HEK293 (cell line): ENCODE measurements around the gene SIM2.

Experiments
- CTCF ChIA-PET: fragments of 350-600 bp; formaldehyde crosslinking; extraction: SDS; loops from one replicate; lab custom pipeline; 2021; ENCODE audit warnings: antibody characterized with exemption; lab: Yijun Ruan, JAX
- POLR2A ChIA-PET: fragments of 300-600 bp; formaldehyde crosslinking; extraction: SDS; loops from one replicate; lab custom pipeline; 2020; ENCODE audit warnings: antibody characterized with exemption, inconsistent platforms; lab: Yijun Ruan, JAX
- H3K27ac ChIP-seq: fragments of 200-500 bp; sonication (Bioruptor generic); 2 replicates; pipeline ENCODE4 v1.5.1; 2014; ENCODE audit warnings: low read depth, low read length, control low read depth, inconsistent platforms; ENCODE audit errors: extremely low read depth
- H3K36me3 ChIP-seq, 2 experiments: fragments of 200-500 bp in 1 of 2; sonication (Bioruptor generic) in 1 of 2; 1 replicate in 1 of 2; 2 replicates in 1 of 2; pipeline ENCODE4 v1.5.1; 2014 to 2017; ENCODE audit warnings: inconsistent platforms in 2 of 2, low read length in 2 of 2; ENCODE audit not compliant: control insufficient read depth in 2 of 2, insufficient read depth in 1 of 2
- H3K4me1 ChIP-seq: fragments of 200-500 bp; sonication (Bioruptor generic); 2 replicates; pipeline ENCODE4 v1.5.1; 2014; ENCODE audit warnings: mild to moderate bottlenecking, low read length, inconsistent platforms; ENCODE audit not compliant: control insufficient read depth, insufficient read depth
- H3K4me3 ChIP-seq: 2 replicates; pipeline ENCODE4 v1.5.1; 2011; ENCODE audit warnings: low read depth, mild to moderate bottlenecking, control low read depth, low read length, moderate library complexity
- H3K9me3 ChIP-seq: fragments of 200-500 bp; sonication (Bioruptor generic); 2 replicates; pipeline ENCODE4 v1.5.1; 2014; ENCODE audit warnings: low read depth, low read length, inconsistent platforms; ENCODE audit not compliant: control insufficient read depth, insufficient read depth
- CTCF ChIP-seq: fragments of 450-650 bp; formaldehyde crosslinking; IDR thresholded peaks from 2 replicates; pipeline ENCODE4 v1.5.1; 2016; ENCODE audit warnings: missing biosample characterization, missing genetic modification characterization
- MEIS1 ChIP-seq: sonication (generic); formaldehyde crosslinking; IDR thresholded peaks from 2 replicates; pipeline ENCODE4 v1.8.1; 2022; ENCODE audit warnings: missing genetic modification reagents, mild to moderate bottlenecking, borderline replicate concordance
- SCRT2 ChIP-seq: fragments of 450-650 bp; formaldehyde crosslinking; IDR thresholded peaks from 2 replicates; pipeline ENCODE4 v1.5.1; 2016; ENCODE audit warnings: missing biosample characterization, missing genetic modification characterization
- ZNF10 ChIP-seq: fragments of 450-650 bp; formaldehyde crosslinking; IDR thresholded peaks from 2 replicates; pipeline ENCODE4 v1.5.1; 2017; ENCODE audit warnings: missing biosample characterization, missing genetic modification characterization
- ZNF140 ChIP-seq: fragments of 450-650 bp; formaldehyde crosslinking; IDR thresholded peaks from 2 replicates; pipeline ENCODE4 v1.5.1; 2016; ENCODE audit warnings: missing biosample characterization, missing genetic modification characterization
- ZNF157 ChIP-seq: fragments of 450-650 bp; formaldehyde crosslinking; IDR thresholded peaks from 2 replicates; pipeline ENCODE4 v1.5.1; 2016; ENCODE audit warnings: missing biosample characterization, missing genetic modification characterization
- ZNF16 ChIP-seq: fragments of 450-650 bp; formaldehyde crosslinking; IDR thresholded peaks from 2 replicates; pipeline ENCODE4 v1.5.1; 2016; ENCODE audit warnings: low read depth, missing biosample characterization, missing genetic modification characterization
- ZNF221 ChIP-seq: fragments of 450-650 bp; formaldehyde crosslinking; IDR thresholded peaks from 2 replicates; pipeline ENCODE4 v1.5.1; 2017; ENCODE audit warnings: missing biosample characterization, missing genetic modification characterization, borderline replicate concordance
- ZNF24 ChIP-seq: fragments of 450-650 bp; formaldehyde crosslinking; IDR thresholded peaks from 2 replicates; pipeline ENCODE4 v1.5.1; 2016; ENCODE audit warnings: missing biosample characterization, missing genetic modification characterization
- ZNF280D ChIP-seq: fragments of 450-650 bp; formaldehyde crosslinking; IDR thresholded peaks from 2 replicates; pipeline ENCODE4 v1.5.1; 2016; ENCODE audit warnings: missing biosample characterization, missing genetic modification characterization
- ZNF416 ChIP-seq: fragments of 450-650 bp; formaldehyde crosslinking; IDR thresholded peaks from 2 replicates; pipeline ENCODE4 v1.5.1; 2016; ENCODE audit warnings: missing biosample characterization, missing genetic modification characterization
- ZNF510 ChIP-seq: fragments of 450-650 bp; formaldehyde crosslinking; IDR thresholded peaks from 2 replicates; pipeline ENCODE4 v1.5.1; 2018; ENCODE audit warnings: mild to moderate bottlenecking, missing genetic modification characterization, missing biosample characterization; ENCODE audit not compliant: insufficient replicate concordance
- ZNF549 ChIP-seq: fragments of 450-650 bp; IDR thresholded peaks from 2 replicates; pipeline ENCODE4 v1.5.1; 2018; ENCODE audit warnings: missing biosample characterization, missing genetic modification characterization, mild to moderate bottlenecking, inconsistent platforms, moderate library complexity
- ZNF558 ChIP-seq: fragments of 450-650 bp; formaldehyde crosslinking; IDR thresholded peaks from 2 replicates; pipeline ENCODE4 v1.5.1; 2016; ENCODE audit warnings: missing biosample characterization, missing genetic modification characterization
- ZNF645 ChIP-seq: fragments of 450-650 bp; formaldehyde crosslinking; IDR thresholded peaks from 2 replicates; pipeline ENCODE4; 2016; ENCODE audit warnings: missing biosample characterization, missing genetic modification characterization
- ZNF670 ChIP-seq: fragments of 450-650 bp; formaldehyde crosslinking; IDR thresholded peaks from 2 replicates; pipeline ENCODE4 v1.5.1; 2016; ENCODE audit warnings: missing biosample characterization, missing genetic modification characterization, low read depth
- ZNF692 ChIP-seq: fragments of 450-650 bp; formaldehyde crosslinking; IDR thresholded peaks from 2 replicates; pipeline ENCODE4 v1.5.1; 2016; ENCODE audit warnings: missing biosample characterization, missing genetic modification characterization
- ZNF747 ChIP-seq: fragments of 450-650 bp; formaldehyde crosslinking; IDR thresholded peaks from 2 replicates; pipeline ENCODE4 v1.5.1; 2016; ENCODE audit warnings: missing biosample characterization, missing genetic modification characterization
- ZNF785 ChIP-seq: fragments of 450-650 bp; formaldehyde crosslinking; IDR thresholded peaks from 2 replicates; pipeline ENCODE4 v1.5.1; 2016; ENCODE audit warnings: missing biosample characterization, missing genetic modification characterization
- ZNF843 ChIP-seq: fragments of 450-650 bp; formaldehyde crosslinking; IDR thresholded peaks from 2 replicates; pipeline ENCODE4 v1.5.1; 2016; ENCODE audit warnings: missing biosample characterization, missing genetic modification characterization

Gene SIM2

GRCh38 chr21:36728371-36729111, 29.6 kb downstream of the SIM2 start:
- TF ChIP-seq ZNF416 (no peak), ZNF549 (tag by site-specific recombination) (no peak), ZNF558 (tag by site-specific recombination) (no peak), ZNF221 (no peak), ZNF645 (tag by site-specific recombination) (no peak), ZNF843 (tag by site-specific recombination) (no peak), ZNF24 (no peak), ZNF747 (tag by site-specific recombination) (no peak), ZNF10 (tag by site-specific recombination) (no peak), SCRT2 (tag by site-specific recombination) (no peak), ZNF280D (tag by site-specific recombination) (no peak), ZNF140 (tag by site-specific recombination) (no peak), ZNF670 (no peak), ZNF785 (tag by site-specific recombination) (no peak), ZNF692 (tag by site-specific recombination) (no peak), MEIS1 (no peak), ZNF16 (tag by site-specific recombination) (no peak), ZNF157 (no peak), ZNF510 (tag by site-specific recombination) (no peak), CTCF (no peak)
- TF ChIP-seq, all 188 proteins: peak for 0
- CTCF ChIA-PET, result interaction anchor here (0.6 to 1.6 kb wide), 6 partner anchors 9 to 125 kb away, joined by 3 to 5 read pairs (median 3); no protein-coding TSS in a partner anchor
- Histone ChIP-seq H3K4me3 (no peak overlapping the region), H3K9me3 (no peaks in the 10 kb centered on the region), H3K36me3 (peaks cover 4 to 48% of the 10 kb centered on the region in 2 experiments), H3K4me1 (no peaks in the 10 kb centered on the region), H3K27ac (no peak overlapping the region)
- POLR2A ChIA-PET, result interaction anchor here (1.2 kb wide), 1 partner anchor 10 kb away, joined by 3 read pairs; no protein-coding TSS in a partner anchor
